GM12891 (cell line): ENCODE results near the gene SLC13A2.

Experiments
- POLR2A ChIP-seq: IDR thresholded peaks from 2 replicates; pipeline ENCODE4 v1.6.1; 2011; ENCODE audit warnings: low read depth, low read length, control low read depth
- POLR2AphosphoS5 ChIP-seq: IDR thresholded peaks from 2 replicates; pipeline ENCODE4 v1.6.1; 2011; ENCODE audit warnings: low read depth, low read length, control low read depth
- POU2F2 ChIP-seq: IDR thresholded peaks from 2 replicates; pipeline ENCODE4 v1.6.1; 2011; ENCODE audit warnings: low read depth, mild to moderate bottlenecking, control low read depth, low read length, moderate library complexity
- SPI1 ChIP-seq: IDR thresholded peaks from 2 replicates; pipeline ENCODE4 v1.6.1; 2011; ENCODE audit warnings: low read depth, low read length, control low read depth
- TAF1 ChIP-seq: IDR thresholded peaks from 2 replicates; pipeline ENCODE4 v1.6.1; 2011; ENCODE audit warnings: low read depth, low read length, control low read depth

DNA sequence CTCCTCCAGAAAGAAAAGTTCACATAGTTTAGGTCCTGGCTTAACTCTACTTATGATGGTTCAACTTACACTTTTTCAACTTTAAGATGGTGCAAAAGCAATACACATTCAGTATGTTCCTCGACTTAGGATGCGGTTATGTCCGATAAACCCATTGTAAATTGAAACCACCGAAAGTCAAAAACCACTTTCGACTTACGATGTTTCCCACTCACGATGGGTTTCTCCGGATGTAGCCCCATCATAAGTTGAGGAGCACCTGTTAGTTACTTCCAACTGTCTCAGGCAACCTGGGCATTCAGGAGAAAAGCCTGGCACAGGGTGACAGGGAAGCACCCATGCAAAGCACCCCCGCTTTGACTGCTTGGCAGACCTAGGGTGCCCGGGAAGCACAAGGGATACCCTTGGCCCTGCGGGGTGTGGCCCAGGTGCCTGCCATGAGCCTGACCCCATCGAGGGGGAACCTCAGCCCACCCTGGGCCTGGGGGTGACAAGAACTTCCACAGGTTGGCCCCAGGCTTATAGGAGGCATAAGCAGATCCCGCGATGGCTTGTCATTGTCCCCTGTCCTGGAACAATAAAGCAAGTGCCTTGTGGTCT, 65.0 kb downstream of the SLC13A2 start:
- no peak for TF ChIP-seq POLR2AphosphoS5
- TF ChIP-seq POU2F2: no peak
- TF ChIP-seq SPI1: no peak
- no peak for TF ChIP-seq POLR2A
- no peak for TF ChIP-seq TAF1
